Activated CD4-positive, CD25-positive, alpha-beta regulatory T cell treated with anti-CD3 and anti-CD28 coated beads, Interleukin-2, amount 50 U/mL, for 72 hours (primary cell): ENCODE measurements around the gene GTF3C5.
"Not testable (repeated sequence)": the region's sequence is repeated elsewhere in the genome, so short reads cannot be mapped to it uniquely, and the experiment has no call there.

Source experiments
- DNase-seq: peaks from one replicate; pipeline ENCODE4 v3.0.0; 2021

The GTF3C5 gene

DNA sequence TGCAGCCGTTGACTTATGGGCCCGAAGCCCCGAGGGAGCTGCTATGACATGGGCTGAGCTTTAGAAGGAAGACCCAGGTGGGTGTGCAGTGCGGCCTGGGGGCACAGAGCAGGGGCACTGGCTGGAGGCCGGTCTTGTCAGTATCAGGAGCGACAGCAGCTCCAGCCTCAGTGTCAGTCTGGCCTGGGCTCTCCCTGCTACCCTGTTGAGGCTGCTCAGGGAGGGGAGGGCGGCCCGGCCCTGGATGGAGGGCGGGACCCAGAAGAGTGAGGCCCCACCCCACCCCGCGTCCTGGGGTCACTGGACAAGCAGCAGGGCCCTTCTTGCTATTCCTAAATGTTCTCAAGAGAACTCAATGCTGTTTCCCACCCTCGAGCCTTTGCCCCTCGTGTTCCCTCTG lies 34.3 kb upstream of the GTF3C5 start:
- no peak for DNase-seq

DNA sequence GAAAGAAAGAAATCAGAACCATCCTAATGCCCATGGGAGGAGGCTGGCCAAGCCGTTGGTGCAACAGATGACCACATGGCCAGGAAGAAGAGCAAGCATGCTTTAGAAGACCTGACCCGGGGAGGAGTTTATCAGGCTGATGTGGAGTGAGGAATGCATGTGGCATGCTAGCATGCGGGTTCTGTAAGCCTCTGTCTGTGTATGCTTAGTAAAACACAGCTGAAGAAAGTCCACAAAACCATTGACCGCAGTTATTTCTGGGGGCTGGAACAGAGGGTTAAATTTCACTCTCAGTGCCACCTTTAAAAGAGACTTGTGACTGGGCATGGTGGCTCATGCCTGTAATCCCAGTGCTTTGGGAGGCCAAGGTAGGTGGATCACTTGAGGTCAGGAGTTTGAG lies 33.2 kb upstream of the GTF3C5 start:
- DNase-seq, result no peak

DNA sequence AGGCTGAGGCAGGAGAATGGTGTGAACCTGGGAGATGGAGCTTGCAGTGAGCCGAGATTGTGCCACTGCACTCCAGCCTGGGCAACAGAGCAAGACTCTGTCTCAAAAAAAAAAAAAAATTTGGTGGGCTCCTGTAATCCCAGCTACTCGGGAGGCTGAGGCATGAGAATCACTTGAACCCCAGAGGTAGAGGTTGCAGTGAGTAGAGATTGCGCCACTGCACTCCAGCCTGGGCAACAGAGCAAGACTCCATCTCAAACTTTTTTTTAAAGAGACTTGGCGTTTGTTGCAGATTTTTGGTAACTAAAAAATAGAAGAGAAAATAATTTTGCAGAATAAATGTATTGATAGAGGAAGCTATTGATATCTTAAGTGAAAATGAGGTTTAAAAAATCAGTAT lies 32.6 kb upstream of the GTF3C5 start:
- DNase-seq, result not testable (repeated sequence)

DNA sequence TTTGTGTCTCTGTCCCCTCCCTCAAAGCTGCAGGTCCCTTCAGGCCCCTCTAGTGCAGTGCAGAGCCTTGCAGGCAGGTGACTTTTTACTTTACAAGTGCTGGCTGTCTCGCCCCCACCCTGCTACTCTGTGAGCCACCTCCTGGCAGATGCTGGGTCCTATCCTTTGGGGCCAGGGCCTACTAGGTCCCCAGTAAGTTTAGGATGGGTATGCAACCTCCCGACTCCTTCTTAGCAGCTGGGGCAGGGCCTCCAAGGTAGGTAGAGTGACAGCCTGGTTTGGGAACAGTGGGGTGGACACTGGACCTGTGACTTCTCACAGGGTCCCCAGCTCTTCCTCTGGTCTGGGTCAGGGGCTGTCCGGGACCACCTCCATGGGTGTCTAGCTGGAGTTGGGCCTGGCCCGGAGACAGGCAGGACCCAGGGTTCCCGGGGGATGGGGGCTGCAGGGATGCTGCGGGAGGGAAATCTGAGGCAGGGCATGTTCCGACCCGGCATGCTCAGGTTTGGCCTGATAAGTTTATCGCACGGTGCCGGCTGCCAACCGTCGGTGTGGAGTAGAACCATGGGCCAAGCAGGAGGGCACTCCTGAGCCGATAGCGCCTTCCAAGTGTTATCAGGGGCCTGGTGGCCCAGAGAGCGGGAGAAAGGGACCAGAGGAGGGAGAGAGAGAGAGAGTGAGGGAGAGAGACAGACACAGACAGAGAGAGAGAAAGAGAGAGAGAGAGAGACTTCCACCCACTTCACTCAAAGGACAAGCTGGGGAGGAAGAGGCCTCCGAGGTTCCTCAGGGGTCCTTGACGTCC lies 31.8 kb upstream of the GTF3C5 start:
- no peak for DNase-seq

DNA sequence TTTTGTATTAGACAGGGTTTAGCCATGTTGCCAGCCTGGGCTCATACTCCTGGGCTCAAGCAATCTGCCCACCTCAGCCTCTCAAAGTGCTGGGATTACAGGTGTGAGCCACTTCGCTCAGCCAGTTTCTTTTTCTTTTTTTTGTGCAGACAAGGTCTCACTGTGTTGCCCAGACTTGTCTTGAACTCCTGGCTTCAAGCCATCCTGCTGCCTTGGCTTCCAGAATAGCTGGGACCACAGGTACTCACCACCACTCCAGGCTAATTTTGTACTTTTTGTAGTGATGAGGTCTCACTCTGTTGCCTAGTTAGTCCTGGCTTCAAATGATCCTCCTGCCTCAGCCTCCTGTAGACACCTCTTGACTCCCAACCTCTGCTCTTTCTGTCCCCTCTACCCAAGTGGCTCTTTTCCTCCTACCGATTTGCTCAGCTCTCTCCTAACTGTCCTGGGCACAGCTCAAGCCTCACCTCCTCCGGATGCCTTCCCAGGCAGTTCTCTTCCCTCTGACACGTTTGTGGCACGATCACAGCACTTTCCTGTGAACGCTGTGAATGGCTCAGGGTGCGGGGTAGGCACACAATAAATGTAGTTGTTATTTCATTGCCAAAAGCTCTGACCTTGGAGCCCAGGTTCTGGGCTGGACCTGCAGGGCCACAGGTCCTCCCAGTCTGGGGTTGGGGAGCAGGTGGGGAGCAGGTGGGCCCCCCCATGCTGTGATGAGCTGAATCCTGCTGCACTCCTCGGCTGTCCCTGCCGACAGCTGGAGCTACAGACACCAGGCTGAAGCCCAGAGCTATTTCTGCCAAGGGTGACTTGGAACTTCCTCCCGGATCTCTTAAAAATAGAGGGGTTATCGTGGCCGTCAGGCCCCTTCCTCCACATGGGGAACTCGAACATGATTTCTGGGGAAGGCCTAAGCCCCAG lies 28.4 kb upstream of the GTF3C5 start:
- DNase-seq, result no peak

DNA sequence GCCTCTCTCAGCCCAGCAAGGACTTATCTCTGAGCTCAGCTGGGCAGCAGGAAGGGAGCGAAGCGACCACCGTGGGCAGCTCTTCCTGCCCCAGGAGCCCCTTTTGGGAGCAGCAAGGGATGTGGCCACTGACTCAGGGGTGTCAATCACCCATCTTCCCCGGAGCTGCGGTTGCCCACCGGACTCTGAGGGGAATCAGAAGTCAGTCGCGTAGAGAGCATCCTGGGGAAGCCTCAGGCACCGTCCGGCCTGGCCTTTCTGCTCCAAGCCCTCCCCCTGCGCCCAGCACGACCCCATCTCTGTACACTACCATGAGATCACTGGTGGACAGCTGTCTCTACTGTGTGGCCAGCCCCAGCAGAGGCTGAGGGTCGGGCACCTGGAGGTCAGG lies 27.7 kb upstream of the GTF3C5 start:
- no peak for DNase-seq

DNA sequence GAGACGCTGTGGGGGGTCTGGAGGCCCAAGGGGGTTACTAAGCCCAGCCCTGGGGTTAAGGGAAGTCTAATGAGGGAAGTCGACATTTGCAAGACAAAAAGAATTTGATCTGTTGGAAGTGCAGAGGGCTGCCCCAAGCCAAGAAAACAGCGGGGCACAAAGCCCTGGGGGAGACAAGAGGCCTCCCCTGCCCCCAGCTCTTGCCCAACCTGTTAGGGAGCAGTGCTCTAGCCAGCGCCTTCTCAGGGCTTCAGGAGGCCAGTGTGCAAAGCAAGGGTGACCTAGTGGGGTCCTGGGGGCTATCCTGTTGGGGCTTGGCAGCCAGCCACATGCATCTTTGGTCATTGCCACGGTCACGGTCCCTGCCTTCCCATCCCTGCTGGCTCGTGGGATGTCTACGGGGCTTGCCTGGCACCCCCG lies 27.1 kb upstream of the GTF3C5 start:
- no peak for DNase-seq

DNA sequence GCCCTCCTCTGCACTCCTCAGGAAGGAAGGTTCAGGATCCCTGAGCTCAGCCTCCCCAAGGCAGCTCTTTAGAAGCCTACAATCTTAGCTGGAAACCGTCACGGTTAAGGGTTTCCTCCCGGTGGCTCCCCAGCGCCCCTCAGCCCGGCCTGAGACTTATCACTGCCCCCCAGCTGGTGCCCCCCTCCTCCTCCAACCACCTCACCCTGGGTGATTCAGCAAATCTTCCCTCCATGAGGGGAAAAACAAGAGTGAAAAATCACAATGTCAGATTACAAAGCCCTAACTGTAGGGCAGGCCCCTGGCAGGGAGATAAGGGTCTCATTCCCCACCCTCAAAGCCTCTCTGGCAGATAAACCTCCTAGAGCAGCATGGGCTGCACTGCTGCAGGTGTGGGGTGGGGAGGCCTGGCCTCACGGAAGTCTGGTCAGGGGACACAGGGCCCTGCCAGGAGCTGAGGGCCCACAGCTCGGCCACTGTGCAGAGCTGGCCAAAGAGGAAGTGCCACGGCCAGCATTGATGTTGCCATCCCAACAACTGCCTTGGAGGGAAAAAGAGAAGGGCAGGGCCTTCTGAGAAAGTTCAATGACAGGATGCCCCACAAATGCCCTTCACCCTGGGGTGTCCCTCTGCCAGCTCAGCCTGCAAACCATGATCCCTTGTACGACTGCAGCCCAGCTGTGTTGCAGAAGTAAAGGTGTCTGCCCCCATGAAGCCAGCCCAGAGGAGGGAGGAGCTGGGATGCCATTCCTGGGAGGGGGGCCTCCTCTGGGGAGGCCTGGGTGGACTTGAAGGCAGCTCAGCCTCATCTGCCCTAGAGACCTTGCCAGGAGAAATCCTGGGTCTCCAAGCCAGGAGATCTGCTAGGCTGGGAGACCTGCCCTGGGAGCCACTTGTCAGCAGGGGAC lies 26.5 kb upstream of the GTF3C5 start:
- DNase-seq, result no peak

DNA sequence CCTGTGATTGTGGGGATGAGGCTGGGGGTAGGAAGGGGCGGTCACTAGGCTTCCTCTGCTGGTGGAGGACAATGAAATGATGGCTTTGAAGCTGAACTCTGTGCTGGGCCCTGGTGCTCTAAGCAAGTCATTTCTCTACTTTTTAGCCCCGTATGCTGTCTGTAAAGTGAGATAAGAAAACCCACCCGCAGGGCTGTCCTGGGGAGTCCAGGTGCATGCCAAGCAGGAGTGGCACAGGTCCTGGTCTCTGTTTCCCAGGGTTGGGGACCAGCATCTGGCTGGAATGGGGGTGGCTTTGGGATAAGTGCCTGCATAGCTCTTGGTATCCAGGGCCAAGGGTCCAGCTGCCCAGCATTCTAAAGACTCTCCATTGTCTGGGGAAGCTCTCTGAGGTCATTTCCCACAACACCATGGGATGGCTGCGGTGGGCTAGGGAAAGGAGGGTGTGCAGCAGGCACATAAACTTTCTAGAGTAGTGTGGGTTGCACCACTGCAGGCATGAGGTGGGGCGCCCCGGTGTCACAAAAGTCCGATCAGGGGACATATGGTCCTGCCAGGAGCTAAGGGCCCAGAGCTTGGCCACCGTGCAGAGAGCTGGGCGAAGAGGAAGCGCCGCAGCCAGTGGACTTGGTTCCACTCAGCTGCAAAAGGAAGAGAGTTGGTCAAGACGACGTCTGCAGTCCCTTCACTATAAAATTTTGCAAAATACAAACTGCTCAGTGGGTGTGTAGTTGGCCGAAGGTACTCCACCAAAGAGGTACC lies 25.6 kb upstream of the GTF3C5 start:
- DNase-seq, result no peak

DNA sequence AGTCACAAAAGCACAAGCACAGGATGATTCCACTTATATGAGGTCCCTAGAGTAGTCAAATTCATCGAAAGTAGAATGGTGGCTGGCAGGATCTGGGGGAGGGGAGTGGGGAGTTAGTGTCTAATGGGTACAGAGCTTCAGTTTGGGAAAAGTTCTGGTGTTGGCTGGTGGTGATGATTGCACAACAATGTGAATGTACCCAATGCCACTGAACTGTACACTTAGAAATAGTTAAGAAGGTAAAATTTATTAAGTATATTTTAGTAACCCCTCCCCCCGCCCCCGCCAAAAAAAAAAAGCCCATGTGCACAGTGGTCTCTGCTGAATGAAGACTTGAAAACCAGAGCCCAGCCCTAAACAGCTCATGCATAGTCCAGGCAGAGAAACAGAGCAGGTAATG lies 24.8 kb upstream of the GTF3C5 start:
- DNase-seq, result no peak

DNA sequence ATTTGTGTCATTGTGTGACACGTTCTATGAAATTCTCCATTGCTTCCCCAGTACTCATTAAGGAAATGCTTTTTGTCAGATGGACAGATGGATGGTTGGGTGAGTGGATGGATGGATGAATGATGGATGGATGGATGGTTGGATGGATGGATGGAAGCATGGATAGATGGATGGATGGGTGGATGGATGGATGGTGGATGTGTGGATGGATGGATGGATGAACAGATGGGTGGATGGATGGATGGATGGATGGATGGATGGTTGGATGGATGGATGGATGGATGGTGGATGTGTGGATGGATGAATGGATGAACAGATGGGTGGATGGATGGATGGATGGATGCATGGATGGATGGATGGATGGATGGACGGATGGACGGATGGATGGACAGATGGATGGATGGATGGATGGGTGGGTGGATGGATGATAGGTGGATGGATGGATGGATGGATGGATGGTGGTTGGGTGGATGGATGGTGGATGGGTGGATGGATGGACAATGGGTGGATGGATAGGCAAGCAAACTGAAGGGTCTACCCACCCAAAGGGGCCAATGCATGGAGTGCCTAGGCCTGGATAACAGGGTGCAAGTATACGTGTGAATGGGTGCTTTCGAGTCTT lies 24.0 kb upstream of the GTF3C5 start:
- DNase-seq, result no peak

DNA sequence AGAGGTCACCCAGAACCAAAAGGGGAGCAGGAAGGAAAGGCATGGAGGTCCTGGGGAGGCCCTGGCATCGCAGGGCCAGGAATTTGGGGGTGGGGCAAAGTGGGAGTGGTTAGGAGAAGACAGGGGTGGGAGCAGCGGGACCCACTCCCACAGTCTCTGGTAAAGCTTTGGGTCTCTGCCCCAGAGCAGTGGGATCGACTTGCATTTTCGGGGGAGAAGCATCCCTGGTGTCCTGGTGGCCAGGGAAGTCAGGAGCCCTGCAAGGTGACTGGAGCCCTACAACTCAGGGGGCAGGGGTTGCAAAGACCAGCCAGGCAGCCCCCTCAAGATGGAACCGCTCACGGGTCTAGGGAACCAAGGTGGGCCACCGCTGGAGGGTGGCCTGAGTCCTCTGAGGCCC lies 22.4 kb upstream of the GTF3C5 start:
- no peak for DNase-seq

DNA sequence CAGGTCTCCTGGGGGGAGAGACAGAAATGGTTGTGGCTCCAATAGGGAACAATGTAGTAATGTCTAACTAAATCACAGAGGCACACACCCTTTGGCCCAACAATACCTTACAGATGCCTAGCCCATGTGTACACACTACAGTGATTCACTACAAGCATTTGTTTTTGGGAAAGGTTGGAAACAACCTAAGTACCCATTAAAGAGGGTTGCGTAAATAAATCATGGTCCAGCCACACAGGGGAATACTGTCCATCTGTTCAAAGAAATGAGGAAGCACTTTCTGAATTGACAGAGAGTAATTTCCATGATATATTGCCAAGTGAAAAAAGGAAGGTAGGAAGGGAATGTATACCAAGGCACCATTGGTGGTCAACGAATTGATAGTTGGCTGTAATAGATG lies 22.0 kb upstream of the GTF3C5 start:
- no peak for DNase-seq

DNA sequence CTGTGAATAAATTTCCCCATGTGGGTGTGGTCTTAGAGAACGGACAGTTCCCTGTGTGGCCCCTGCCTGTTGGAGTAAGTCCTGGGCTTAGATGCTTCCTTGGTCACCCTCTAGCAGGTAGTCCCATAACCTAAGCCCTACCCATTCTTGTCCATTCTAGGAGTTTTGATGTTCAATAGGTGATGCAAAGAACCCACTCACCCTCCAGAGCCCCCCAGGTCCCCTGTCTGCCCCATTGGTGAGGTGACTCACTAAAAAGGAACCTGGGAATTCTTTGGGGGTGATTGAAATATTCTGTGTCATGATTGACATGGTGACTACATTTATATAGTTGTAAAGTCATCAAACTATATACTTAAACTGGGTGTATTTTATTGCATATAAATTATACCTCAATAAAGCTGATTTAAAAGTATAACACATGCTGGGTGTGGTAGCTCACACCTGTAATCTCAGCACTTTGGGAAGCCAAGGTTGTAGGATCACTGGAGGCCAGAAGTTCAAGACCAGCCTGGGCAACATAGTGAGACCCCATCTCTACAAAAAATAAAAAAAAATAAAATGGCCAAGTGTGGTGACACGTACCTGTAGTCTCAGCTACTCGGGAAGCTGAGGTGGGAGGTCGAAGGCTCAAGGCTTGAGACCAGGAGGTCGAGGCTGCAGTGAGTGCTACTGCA lies 20.8 kb upstream of the GTF3C5 start:
- DNase-seq, result no peak

DNA sequence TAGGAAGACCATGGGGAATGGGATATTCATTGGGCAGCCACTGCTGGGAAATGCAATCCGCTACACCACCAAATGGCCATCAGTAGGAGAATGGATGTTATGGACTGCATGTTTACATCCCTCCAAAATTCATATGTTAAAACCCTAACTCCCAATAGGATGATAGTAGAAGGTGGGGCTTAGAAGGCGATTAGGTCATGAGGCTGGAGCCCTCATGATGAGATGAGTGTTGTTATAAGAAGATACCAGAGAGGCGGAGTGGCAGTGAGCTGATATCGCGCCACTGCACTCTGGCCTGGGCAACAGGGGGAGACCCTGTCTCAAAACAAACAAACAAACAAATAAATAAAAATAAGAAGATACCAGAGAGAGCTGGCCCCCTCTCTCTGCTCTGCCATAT lies 16.1 kb upstream of the GTF3C5 start:
- DNase-seq, result no peak

DNA sequence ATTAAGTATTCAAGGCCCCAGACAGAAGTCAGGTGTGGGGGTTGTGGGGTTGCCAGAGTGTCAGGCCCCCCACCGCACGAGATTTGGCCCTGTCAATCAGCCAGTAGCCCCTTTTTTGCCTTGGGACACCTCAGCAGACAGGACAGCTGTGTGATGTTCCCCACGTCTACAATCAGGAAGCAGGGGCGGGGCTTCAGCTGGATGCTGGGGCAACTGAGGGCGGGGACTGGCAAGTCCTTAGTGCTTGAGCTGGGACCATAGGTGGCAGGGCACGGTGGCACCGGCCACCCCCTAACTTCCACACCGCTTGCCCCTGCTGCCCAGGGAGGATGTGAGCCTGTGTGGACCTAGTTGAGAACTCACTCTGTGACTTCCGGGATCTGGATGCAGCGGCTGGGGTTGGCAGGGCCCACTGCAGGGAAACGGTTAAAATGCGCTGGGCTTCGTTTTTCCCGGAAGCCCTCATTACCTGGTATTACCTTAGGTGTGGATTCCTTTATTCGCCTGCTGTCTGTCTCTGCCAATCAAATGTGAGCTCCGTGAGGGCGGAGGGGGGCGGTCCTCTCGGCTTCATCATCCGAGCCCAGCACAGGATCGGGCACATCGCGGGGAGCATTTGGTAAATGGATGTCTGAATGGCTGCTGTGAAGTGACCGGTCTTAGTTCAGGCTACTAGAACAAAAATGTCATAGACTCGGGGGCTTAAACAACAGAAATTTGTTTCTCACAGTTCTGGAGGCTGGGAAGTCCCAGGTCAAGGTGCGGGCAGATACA lies 7.5 kb upstream of the GTF3C5 start:
- no peak for DNase-seq

DNA sequence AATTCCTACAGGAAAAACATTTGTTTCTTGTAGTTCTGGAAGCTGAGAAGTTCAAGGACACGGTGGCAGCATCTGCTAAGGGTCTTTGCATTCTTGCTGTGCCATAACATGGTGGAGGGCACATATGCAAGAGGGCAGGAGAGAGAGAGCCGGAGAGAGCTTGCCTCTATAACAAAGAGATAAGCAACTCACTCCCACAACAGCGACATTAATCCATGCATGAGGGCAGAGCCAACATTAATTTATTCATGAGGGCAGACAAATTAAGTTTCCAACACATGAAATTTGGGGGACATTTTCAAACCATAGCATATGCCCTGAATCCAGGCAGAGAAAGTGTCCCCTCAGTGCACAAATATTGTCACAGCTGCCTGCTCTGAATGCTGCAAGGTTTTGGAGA lies 4.4 kb upstream of the GTF3C5 start:
- DNase-seq, result no peak

DNA sequence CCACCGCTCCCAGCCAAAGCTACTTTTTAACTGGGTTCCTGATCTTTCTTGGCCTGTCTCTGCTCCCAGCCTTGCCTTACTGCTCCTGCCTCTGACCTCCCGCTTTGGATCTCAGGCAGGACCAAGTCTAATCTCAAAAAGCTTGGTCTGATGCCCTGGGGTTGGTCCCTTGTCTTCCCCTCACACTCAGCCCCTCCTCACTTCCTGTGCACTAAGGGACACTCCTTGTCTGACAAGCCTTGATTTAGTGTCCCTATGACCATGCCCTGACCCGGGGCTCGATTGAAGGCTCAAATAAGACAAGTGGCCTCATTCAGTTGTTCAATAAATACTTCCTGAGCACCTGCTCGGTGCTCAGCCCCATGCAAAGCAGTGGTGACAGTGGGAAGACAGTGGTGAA lies 3.7 kb upstream of the GTF3C5 start:
- DNase-seq, result no peak

DNA sequence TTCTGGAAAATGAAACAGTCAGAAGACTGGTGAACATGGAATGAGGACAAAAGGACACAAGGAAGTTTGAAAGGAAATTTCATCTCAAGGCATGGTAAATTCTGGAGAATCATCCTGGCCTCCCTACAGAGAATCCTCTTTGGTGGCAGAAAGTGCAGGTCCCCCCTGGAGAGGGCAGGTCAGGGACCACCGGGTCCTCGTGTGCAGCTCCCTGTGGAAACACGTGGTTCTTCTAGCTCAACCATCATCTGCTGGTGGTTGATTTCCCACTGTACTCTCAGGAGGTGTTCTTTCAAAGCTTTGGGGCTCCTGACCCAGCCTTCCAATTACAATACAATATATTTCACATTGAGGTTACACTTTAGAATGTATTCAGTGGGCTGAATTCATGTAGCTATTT lies 2.6 kb upstream of the GTF3C5 start:
- DNase-seq, result no peak

DNA sequence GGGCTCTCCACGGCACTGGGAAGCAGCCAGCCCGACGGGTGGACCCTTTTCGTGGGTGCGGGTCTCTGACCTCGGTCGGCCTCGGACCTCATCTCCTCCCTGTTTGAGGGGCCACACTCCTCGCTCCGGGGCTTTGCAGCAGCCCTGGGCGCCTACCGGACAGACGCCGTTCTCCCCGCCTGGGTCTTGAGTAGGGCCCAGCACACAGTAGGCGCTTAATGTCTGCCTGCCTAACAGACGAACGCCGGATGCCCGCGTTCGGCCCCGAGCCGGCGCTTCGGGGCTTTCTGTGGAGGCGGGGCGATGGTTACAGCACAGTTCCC lies 842 bp upstream of the GTF3C5 start:
- no peak for DNase-seq

DNA sequence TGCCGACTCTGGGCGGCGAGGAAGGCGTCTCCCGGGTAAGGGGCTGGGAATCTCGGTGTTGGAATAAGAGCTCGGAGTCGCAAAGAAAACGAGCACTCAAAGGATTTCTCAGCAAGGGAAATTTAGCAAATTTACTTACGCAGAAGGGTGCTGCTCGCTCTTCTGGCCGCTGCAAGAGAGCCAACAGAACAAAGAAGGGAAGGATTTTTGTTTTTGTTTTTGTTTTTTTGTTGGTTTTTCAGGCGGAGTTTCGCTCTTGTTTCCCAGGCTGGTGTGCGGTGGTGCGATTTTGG lies 279 bp downstream of the GTF3C5 start:
- DNase-seq, result no peak
